Vagina (tissue), 2 donors: ENCODE measurements around the gene NGEF. TPM values are rescaled to one million over a fixed set of nuclear protein-coding genes. Genes with fewer than 3 reads are reported as not detected.
"Not testable (repeated sequence)": the region's sequence is repeated elsewhere in the genome, so short reads cannot be mapped to it uniquely, and the experiment has no call there.

Experiments
- DNase-seq, 2 donors: peaks; one replicate each; pipeline ENCODE4 v3.0.0-alpha.2; 2017; ENCODE audit errors: extremely low spot score in 2 of 2
- H3K27ac ChIP-seq: fragments of 200-600 bp; sonication (generic); one replicate; pipeline ENCODE4 v1.5.1; 2019
- H3K27me3 ChIP-seq: fragments of 200-600 bp; sonication (generic); one replicate; pipeline ENCODE4 v1.5.1; 2019
- H3K36me3 ChIP-seq, 2 donors: fragments of 200-600 bp; sonication (generic); one replicate each; pipeline ENCODE4 v1.5.1; 2017 to 2019
- H3K4me1 ChIP-seq: fragments of 200-600 bp; sonication (generic); one replicate; pipeline ENCODE4 v1.5.1; 2019
- H3K4me3 ChIP-seq, 2 donors: fragments of 200-600 bp; sonication (generic); 1 replicate in 1 of 2; 2 replicates in 1 of 2; pipeline ENCODE4 v1.5.1; 2016 to 2019
- H3K9me3 ChIP-seq: fragments of 200-600 bp; sonication (generic); one replicate; pipeline ENCODE4 v1.5.1; 2019
- POLR2A ChIP-seq, 2 donors: fragments of 450-650 bp; IDR thresholded peaks; one replicate each; pipeline ENCODE4 v1.6.1; 2017; ENCODE audit warnings: antibody characterized with exemption in 2 of 2, mild to moderate bottlenecking in 2 of 2, moderate library complexity in 2 of 2
- POLR2AphosphoS5 ChIP-seq, 2 donors: sonication (generic); formaldehyde crosslinking; IDR thresholded peaks; one replicate each; pipeline ENCODE4 v1.9.0; 2017; ENCODE audit warnings: antibody characterized with exemption in 2 of 2, mild to moderate bottlenecking in 2 of 2, low read depth in 1 of 2; ENCODE audit not compliant: insufficient read depth in 1 of 2
- intact Hi-C: fragments of 100-400 bp; cut with DNase I; formaldehyde crosslinking; loops from one replicate; pipeline ENCODE4 v1.15.1; 2023
- total RNA-seq: library from RNA; depleted of rRNA; stranded (reverse); fragments of >200 nt; gene quantifications from one replicate; pipeline ENCODE4 v1.2.3, GENCODE V29; 2016
- TF ChIP-seq, protein P1 (sequence below), 3 experiments: fragments of 450-650 bp in 2 of 3; fragments of 200-600 bp in 1 of 3; sonication (generic) in 1 of 3; IDR thresholded peaks; one replicate each; pipeline ENCODE4 v1.5.1; 2017 to 2019; ENCODE audit warnings: antibody characterized with exemption in 3 of 3, mild to moderate bottlenecking in 2 of 3, moderate library complexity in 2 of 3

NGEF gene
- total RNA-seq, 1 donor from 2014 or later = 4.9 TPM

DNA sequence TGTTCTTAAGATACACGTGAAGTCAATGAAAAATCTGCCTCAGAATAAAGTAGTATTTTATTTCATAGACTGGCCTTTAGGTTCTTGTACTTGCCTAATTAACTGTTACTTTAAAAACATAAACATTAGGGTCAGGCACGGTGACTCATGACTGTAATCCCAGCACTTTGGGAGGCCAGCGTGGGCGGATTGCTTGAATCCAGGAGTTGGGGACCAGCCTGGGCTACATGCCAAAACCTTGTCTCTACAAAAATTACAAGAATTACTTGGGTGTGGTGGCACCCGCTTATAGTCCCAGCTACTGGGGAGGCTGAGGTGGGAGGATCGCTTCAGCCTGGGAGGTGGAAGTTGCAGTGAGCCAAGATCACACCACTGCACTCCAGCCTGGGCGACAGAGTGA, 159.0 kb downstream of the NGEF start:
- no peak overlapping the region for H3K27ac ChIP-seq
- H3K27me3 ChIP-seq = no peaks in the 10 kb centered on the region
- TF ChIP-seq POLR2AphosphoS5 (IDR thresholded peaks at IDR 0.05; ENCODE audit: insufficient read depth in 1 of 2, low read depth in 1 of 2) (no peak), POLR2A (IDR thresholded peaks at IDR 0.05) (no peak)
- TF ChIP-seq, protein P1, sequence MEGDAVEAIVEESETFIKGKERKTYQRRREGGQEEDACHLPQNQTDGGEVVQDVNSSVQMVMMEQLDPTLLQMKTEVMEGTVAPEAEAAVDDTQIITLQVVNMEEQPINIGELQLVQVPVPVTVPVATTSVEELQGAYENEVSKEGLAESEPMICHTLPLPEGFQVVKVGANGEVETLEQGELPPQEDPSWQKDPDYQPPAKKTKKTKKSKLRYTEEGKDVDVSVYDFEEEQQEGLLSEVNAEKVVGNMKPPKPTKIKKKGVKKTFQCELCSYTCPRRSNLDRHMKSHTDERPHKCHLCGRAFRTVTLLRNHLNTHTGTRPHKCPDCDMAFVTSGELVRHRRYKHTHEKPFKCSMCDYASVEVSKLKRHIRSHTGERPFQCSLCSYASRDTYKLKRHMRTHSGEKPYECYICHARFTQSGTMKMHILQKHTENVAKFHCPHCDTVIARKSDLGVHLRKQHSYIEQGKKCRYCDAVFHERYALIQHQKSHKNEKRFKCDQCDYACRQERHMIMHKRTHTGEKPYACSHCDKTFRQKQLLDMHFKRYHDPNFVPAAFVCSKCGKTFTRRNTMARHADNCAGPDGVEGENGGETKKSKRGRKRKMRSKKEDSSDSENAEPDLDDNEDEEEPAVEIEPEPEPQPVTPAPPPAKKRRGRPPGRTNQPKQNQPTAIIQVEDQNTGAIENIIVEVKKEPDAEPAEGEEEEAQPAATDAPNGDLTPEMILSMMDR (IDR thresholded peaks at IDR 0.05) = no peak
- intact Hi-C loops = no loop called here
- H3K4me3 ChIP-seq = no peak overlapping the region
- peaks cover 4 to 64% of the 10 kb centered on the region in 2 donors for H3K36me3 ChIP-seq
- H3K4me1 ChIP-seq = peaks cover 9% of the 10 kb centered on the region
- H3K9me3 ChIP-seq = no peaks in the 10 kb centered on the region
- DNase-seq = no peak

DNA sequence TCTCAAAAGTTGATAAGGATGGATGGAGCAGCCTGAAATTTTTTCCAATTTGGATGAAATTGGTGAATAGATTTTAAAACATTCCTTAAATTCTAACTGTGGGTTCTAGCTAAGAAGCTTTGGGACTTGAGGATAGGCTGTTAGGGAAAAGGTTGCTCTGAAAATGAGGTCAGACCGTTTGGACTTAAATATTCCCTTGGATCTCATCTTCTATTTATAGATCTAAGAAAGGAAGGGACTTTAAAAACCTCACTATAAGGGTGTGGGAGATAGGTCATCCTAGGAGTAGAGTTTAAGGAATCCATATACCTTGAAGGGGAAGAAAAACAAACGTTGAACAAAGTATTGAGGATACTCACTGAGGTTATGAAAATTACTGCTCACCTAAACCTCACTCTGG, 160.4 kb downstream of the NGEF start:
- Histone ChIP-seq H3K27ac (no peak overlapping the region), H3K27me3 (no peaks in the 10 kb centered on the region), H3K4me1 (peaks cover 9% of the 10 kb centered on the region), H3K4me3 (no peak overlapping the region), H3K36me3 (peaks cover 0 to 66% of the 10 kb centered on the region in 2 donors), H3K9me3 (no peaks in the 10 kb centered on the region)
- TF ChIP-seq POLR2AphosphoS5 (IDR thresholded peaks at IDR 0.05; ENCODE audit: insufficient read depth in 1 of 2, low read depth in 1 of 2) (no peak), POLR2A (IDR thresholded peaks at IDR 0.05) (no peak)
- TF ChIP-seq, protein P1 (IDR thresholded peaks at IDR 0.05) = no peak
- DNase-seq = no peak
- intact Hi-C loops = no loop called here

DNA sequence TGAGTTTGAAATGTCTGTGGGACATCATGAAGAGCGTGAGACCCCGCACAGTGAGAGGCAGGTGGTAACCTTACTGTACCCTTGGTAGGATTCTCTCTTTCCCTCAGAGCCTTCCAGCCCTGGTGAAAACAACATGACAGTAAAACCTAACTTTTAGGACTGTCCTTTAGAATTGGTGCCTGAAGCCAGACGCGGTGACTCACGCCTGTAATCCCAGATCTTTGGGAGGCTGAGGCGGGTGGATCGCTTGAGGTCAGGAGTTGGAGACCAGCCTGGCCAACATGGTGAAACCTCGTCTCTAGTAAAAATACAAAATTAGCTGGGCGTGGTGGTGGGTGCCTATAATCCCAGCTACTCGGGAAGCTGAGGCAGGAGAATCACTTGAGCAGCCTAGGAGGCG, 161.0 kb downstream of the NGEF start:
- H3K4me1 ChIP-seq, H3K4me3 ChIP-seq, intact Hi-C loops, H3K27ac ChIP-seq, DNase-seq, H3K9me3 ChIP-seq, H3K27me3 ChIP-seq: not testable (repeated sequence)
- H3K36me3 ChIP-seq = peaks cover 0 to 66% of the 10 kb centered on the region in 2 donors

DNA sequence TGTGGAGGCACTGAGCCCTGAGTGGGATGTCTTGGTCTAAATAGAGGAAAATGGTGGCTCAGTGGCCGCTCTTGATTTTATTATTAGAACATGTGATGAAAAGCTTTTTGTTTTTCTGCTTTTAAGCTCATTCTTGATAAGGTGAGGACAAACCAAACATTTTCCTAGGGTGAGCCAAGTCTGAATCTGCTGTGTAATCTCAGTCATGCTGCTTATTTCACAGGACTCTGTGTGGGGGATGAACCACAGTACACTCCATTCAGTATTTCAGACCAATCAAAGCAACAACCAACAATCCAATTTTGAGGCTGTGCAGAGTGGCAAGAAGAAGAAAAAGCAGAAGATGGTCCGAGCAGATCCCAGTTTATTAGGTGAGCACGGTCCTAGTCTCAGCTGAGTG, 163.0 kb downstream of the NGEF start:
- H3K4me3 ChIP-seq = no peak overlapping the region
- peaks cover 9% of the 10 kb centered on the region for H3K4me1 ChIP-seq
- TF ChIP-seq POLR2AphosphoS5 (IDR thresholded peaks at IDR 0.05; ENCODE audit: insufficient read depth in 1 of 2, low read depth in 1 of 2) (no peak), POLR2A (IDR thresholded peaks at IDR 0.05) (no peak)
- TF ChIP-seq, protein P1 (IDR thresholded peaks at IDR 0.05) = no peak
- no peaks in the 10 kb centered on the region for H3K9me3 ChIP-seq
- intact Hi-C loops = no loop called here
- H3K27me3 ChIP-seq = no peaks in the 10 kb centered on the region
- H3K27ac ChIP-seq = no peak overlapping the region
- DNase-seq = no peak
- H3K36me3 ChIP-seq = peaks cover 0 to 75% of the 10 kb centered on the region in 2 donors

DNA sequence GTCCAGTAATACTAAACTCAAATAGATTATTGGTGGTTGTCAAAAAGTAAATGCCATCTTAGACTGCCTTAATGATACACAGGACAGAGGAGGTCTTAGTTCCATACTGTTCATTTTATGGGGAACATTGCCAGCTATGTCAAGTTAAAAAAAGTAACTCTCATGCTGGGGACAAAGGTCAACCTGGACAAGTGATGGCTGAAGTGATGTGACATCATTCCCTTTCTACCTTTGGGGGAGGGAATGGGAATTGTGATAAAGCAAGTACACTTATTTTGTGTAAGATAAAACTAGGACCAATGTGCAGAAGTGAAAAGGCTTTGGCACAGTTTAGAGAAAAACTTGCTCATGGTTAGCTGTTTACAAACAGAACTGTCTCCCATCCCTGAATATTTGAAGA, 167.0 kb downstream of the NGEF start:
- H3K9me3 ChIP-seq = no peaks in the 10 kb centered on the region
- intact Hi-C loops = loop anchor here (5.0 kb wide), 1 partner anchor 406 kb away; the partner anchor contains the start of gene ATG16L1
- no peaks in the 10 kb centered on the region for H3K4me1 ChIP-seq
- H3K27ac ChIP-seq = no peak overlapping the region
- DNase-seq = no peak
- TF ChIP-seq POLR2AphosphoS5 (IDR thresholded peaks at IDR 0.05; ENCODE audit: insufficient read depth in 1 of 2, low read depth in 1 of 2) = no peak
- TF ChIP-seq, protein P1 (IDR thresholded peaks at IDR 0.05) = no peak
- TF ChIP-seq POLR2A (IDR thresholded peaks at IDR 0.05) = no peak
- no peak overlapping the region for H3K4me3 ChIP-seq
- H3K27me3 ChIP-seq = no peaks in the 10 kb centered on the region
- H3K36me3 ChIP-seq = peaks cover 0 to 86% of the 10 kb centered on the region in 2 donors
